Right ventricle myocardium inferior (tissue), 1 donor: ENCODE data around the gene ARHGDIB. TPM values are rescaled to one million over a fixed set of nuclear protein-coding genes. Genes with fewer than 3 reads are reported as not detected.

Source experiments
- ATAC-seq: fragments of 200-7000 bp; cut with Tn5 transposase; one replicate; pipeline ENCODE4 v1.9.1; 2020; ENCODE audit warnings: mild to moderate bottlenecking, moderate library complexity
- DNase-seq: peaks from one replicate; pipeline ENCODE4 v3.0.0; 2021; ENCODE audit errors: missing footprints
- intact Hi-C: fragments of 100-400 bp; cut with DNase I; formaldehyde crosslinking; loops from one replicate; pipeline ENCODE4 v1.11.0; 2022
- total RNA-seq: library from RNA; stranded (reverse); fragmentation: NEBNext Ultra II Directional; extraction: Animal tissue kit (Norgen Biotek cat#: 25700); gene quantifications from one replicate; pipeline ENCODE4 v1.2.1, GENCODE V29; 2021
- donor health status: DM: no; HTN: yes; CAD: no; lungs with severe emphysema.

Gene ARHGDIB
- total RNA-seq, 1 donor from 2014 or later = 72.1 TPM

DNA sequence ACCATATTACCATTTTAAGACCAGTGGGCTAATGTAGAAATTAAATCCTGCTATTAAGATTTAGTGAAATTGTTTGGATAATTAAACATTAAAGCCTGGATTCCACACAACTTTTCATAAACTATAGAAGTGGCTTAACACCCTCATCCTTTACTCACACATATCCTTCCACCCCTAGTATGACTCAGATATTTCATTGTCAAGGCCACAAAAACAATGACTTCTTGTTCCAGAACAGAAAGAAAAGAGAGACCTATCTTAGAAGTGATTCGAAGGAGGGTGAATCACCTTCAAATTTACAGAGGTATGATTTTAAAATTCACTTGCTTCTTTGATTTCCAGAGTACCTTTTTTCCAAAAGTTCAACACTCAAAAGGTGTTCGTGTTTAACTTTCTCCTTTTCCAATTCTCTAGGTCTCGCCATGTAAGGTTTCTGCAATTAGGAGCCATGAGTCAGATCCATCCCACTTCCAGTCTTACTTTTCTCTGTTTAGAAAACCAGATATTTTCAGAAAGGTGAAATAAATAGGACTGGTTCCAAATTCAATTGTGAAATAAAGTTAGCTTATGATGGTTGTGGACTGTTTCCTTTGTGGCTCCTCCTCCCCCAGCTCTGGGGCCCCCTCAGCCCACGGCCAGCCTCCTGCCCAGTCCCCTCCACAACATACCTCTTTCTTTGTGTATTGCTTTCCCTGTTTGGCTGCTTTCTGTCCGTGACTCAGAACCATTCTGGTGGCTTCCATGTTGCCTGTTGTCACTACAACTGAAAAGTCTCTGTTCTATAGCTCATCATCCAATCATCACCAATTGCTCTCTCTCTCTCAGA is 51.1 kb downstream of the ARHGDIB start:
- DNase-seq = no peak
- intact Hi-C loops = no loop called here
- no peak for ATAC-seq

DNA sequence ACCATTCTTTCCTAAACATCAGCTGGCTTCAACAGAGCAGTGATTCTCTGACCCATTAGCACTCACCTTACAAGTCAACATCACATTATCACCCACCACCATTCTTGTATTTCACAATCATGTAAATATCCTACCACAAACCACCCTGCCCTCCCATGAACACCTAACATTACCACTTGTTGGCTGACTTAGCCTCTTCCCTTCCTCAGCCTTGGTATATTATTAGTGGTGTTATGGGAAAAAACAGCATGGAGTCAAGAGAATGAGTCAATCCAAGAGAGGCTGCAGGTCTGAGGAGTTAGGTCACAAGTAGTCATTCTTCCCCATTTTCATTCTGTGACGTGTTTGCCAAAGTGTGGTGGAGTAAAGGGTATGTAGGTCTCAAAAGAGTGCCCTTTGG is 53.4 kb downstream of the ARHGDIB start:
- no peak for ATAC-seq
- intact Hi-C loops = loop anchor here (5.0 kb wide), 1 partner anchor 54 kb away; the partner anchor contains the start of gene ARHGDIB

DNA sequence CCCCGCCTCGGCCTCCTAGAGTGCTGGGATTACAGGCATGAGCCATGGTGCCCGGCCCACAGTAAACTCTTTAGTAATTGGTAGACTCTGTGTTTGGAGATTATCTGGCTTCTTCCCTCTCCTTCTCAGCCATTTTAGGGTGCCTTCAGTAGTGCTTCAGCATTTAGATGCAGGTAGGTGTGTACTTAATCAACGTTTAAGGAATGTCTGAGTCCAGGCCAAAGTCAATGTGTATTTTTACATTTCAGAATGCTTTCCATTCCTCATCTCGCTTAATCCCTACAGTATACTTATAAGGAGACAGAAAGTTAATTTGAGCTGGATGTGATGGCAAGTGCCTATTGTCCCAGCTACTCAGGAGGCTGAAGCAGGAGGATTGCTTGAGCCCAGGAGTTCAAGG is 55.3 kb downstream of the ARHGDIB start:
- DNase-seq (no peak), ATAC-seq (no peak)
- intact Hi-C loops = loop anchor here (5.0 kb wide), 1 partner anchor 56 kb away; the partner anchor contains the start of gene ARHGDIB

More for the DNA sequence above, 53.4 kb downstream of the ARHGDIB start:
- no peak for DNase-seq

DNA sequence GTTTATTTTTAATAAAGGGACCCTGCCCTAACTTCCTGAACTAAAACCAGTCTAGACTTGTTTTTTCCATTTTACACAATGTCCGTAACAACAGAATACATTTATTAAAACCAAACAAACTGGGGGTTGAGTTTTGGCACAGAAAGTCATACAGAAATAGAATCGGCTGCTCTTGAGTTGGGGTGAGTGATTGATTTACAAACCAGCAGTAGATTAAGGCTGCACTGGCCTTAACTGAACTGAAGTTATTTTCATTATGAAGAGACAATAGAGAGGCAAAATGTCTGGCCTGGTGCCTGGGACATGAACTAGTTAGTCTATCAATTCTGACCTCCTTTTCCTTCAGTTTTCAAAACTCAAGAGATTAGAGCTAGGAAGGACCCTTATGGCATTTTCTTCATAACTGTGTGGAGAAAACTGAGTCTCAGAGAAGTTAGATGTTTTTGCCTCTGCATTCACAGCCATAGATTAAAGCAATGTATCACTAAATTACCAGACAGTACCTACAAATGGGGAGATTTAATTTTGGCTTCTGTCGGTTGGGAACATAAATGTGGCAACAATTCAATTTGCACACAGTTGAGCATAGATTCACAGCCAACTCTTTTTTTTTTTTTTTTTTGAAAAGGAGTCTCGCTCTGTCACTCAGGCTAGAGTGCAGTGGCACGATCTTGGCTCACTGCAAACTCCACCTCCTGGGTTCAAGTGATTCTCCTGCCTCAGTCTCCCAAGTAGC is 56.0 kb downstream of the ARHGDIB start:
- intact Hi-C loops = loop anchor here (1.0 to 5.0 kb wide), 2 partner anchors 43 to 57 kb away; partner anchors contain the start of gene ARHGDIB
- ATAC-seq = peak; percentile 65
- peak; percentile 74 for DNase-seq

DNA sequence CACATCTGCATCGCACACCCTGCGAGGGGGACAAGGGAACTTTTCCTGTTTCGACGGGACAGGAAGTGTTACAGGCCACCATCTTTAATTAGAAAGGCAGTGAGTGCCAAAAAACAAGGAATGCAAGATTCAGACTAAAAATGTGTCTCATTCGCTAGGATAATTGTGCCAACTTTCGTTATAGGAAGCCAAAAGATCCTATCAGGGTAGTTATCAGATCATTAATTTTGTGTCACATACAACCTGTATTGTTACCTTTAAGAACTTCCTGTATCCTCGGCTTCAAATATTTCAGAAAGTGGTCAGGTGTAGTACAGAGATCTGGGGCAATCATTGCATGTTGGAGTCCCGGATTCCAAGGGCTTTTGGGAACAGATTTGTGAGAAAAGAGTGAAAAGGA is 56.5 kb downstream of the ARHGDIB start:
- intact Hi-C loops = loop anchor here (1.0 to 5.0 kb wide), 2 partner anchors 43 to 57 kb away; partner anchors contain the start of gene ARHGDIB
- DNase-seq = no peak
- peak; percentile 4 for ATAC-seq

DNA sequence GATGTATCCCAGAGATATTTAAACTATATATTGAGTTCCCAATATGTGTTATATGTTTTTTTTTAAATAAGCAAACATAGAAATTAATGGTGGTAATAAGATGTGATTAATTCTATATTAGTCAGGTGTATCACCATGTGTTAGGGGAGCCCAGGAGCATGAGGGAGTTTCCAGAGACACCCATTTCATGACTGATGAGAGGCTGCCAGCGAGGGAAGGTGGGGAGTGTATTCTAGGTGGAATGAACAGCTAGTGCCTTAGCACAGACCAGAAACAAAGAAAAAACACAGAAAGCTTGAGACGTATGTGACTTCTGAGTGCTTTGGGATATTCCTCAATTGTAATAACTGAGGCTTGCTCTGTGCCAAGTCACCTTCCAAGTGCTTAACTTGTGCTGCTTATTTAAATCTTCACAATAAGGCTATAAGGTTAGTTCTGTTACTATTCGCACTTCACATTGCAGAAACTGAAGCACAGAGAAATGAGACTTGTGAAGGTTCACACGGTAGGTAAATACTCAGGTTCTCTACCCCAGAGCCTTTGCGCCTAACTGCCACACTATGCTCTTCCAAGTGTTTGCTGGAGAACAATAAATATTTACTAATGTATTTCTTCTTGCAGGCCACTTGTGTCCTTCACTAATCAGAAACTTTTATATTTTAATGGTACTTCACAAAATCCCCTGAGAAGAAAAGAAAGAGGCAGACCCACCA is 57.9 kb downstream of the ARHGDIB start:
- ATAC-seq (no peak), DNase-seq (no peak)
- intact Hi-C loops = no loop called here

DNA sequence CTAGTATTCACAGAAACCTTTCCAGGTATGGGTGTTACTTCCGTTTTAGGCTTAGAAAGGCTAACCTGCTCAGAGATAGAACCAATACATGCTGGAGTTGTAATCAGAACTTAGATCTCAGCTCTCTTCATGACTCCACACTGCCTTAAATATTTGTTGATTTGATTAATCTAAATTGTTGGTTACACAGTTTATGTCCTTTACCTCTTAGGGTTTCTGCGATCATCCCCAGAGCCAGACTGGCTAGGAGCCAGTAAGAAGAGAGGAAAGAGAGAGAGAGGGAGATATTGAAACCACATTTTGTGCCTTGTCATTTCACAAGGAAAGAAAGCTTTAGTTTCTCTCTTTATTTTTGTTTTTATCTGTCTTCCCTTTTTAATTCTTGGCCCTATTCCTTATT is 58.9 kb downstream of the ARHGDIB start:
- intact Hi-C loops = no loop called here
- no peak for ATAC-seq
- DNase-seq = no peak

DNA sequence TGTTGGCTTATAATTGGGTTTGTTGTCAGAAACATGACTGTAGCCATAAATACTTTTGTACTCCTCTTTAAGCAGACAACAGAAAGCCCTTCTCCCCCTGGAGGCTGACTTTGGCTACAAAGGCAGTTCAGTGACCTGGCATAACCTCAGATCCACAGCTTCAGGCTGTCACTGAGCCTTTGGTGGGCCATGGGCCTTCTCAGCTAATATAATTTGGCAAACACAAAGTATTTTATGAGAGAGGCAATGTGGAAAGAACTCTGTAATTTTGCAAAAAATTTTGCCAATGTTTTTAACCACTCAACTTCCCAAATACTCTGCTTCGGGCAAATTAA is 60.2 kb downstream of the ARHGDIB start:
- intact Hi-C loops = no loop called here
- no peak for DNase-seq
- peak; percentile 83 for ATAC-seq

DNA sequence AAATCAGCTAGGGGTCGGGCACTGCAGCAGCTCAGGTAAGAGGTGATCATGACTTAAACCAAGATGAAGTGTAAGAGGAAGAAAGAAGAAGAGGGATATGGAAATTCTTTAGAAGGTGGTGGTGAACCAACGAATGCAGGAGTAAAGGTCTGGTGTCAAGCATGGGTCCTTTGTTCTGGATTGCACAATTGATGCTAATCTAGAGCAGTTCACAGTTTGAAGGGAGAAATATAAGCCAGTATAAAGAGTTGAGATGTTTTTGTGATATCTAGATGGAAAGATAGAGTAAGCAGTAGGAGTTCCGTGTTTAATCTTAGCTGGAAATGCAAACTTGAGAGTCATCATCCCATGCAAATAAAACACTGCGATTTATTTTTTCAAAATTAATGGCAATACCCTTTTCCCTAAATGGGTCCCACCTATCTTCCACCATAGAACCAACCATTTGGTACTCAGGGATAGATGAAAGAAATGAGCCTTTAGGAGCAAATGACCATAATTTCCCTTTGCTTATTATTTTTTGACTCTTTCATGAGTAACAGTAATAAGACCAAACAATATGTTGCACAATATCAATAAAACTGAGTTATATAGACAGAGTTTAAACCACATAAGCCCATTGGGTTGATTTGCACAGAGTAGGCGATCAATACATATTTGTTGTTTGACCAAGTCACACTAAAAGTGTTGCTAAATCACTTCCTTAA is 60.7 kb downstream of the ARHGDIB start:
- intact Hi-C loops = no loop called here
- no peak for DNase-seq
- no peak for ATAC-seq

DNA sequence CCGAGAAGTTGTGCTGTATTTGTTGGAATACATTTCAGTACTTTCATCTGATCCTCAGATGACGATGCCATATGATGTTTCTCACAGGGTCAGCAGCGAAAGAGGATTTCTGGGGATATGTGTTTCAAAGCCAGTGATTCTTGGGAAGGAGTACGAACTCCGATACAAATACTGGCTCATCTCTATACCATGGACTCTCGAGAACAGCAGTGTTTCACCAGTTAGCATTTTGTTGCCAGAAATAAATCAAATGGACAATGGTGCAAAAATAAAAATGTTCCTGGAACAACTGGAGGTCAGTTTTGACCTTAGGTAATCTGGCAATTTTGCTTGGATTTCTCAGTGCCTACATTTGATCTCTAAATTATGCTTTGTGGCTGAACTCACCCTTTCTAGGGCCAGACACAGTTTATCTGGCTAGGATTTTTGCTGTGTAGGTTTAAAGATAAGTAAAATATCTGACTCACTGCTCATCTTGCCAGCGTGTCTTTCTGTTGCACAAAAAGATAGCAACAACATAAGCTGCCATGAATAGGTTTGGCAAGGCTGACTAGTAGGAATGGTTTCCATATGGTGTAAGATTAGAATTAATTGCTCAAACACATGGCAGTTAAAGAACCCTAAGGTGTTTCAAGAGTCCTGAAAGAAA is 64.8 kb downstream of the ARHGDIB start:
- ATAC-seq (peak; percentile 15), DNase-seq (no peak)
- intact Hi-C loops = no loop called here

DNA sequence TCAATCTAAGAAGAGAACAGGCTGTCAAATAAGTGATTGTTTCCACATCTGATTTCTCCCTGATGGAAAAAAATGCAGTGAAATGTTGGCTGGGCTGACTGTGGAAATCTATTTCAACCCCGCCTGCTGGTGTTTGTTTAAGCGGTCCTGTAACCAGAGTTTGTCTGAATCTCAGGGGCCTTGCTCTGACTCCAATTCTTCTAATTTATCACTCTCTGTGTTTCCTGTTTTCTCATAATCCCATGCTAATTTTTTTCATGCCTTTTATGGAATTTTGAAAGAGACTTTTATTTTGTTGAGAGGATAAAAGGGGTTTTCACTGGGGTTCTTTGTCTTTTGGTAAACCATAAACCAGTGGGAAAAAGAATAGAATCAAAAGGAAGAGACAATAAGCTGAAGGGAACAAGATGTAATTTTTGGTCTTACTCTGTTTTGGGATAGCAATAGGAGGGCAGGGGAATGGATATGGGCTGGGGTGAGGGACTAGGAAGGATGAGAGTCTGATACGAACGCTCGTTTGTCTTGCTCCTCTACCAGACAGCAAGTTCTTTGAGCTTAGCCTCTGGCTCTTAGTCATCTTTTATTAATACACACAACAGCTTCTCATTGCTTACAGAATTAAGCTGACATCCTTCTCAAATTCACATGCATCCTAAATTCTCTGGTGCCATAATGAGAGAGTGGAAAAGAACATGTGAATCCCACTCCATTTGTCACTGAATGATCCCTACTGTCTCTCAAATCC is 67.7 kb downstream of the ARHGDIB start:
- intact Hi-C loops = no loop called here
- ATAC-seq = peak; percentile 80

DNA sequence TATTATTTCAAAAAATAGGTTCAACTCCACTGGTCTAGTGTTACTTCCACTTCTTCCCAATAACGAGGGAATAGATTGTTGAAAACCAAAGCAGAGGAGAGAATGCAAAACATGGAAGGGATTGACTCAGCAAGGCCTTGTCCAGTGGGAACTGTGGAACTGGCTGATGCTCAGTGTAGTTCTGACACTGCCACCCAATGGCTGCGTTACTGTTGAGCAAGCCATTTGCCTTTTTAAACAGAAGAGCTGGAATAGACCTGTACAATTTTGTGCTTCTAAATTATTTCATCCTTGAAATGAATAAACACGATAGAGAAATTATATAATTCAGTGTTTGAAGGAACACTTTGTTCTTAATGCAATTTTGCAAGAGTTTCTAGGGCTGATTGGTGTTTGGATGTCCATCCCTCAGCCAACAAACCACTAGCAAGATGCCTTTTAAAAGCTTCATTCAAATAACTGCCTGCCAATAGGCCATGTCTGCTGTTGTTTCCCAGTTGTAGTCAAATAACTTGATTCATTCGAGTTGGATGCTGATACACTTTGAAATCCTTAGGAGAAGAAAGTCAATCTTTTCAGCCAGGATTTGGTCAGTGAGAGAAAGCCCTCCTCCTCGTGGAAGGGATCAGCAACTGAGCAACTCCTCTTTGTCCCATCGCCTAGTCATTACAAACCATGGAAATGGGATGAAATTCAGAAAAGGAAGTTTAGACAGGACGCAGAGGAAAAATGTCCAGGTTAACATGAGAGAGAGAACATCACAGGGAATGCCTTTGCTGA is 68.5 kb downstream of the ARHGDIB start:
- ATAC-seq = peak; percentile 91
- no peak for DNase-seq

More for the DNA sequence above, 67.7 kb downstream of the ARHGDIB start:
- DNase-seq = no peak

More for the DNA sequence above, 68.5 kb downstream of the ARHGDIB start:
- intact Hi-C loops = no loop called here

Other genes with a start within 250 kb of the ARHGDIB start
- gene WBP11, start 158.1 kb downstream of the ARHGDIB start, total RNA-seq = 48.0 TPM
- 2.0 TPM for gene C12orf60, start 157.9 kb downstream of the ARHGDIB start, total RNA-seq
- 0.30 TPM for gene SMCO3, start 147.4 kb downstream of the ARHGDIB start, total RNA-seq
- 5.6 TPM for gene ART4, start 118.1 kb downstream of the ARHGDIB start, total RNA-seq
- 369 TPM for gene MGP, start 75.7 kb downstream of the ARHGDIB start, total RNA-seq
- 0.19 TPM for gene ERP27, start 23.1 kb downstream of the ARHGDIB start, total RNA-seq
- gene PDE6H, start 11.4 kb upstream of the ARHGDIB start, total RNA-seq = not detected